CD14-positive monocyte (primary cell): Measurements from ENCODE around the gene OR4C3. TPM values are rescaled to one million over a fixed set of nuclear protein-coding genes. Genes with fewer than 3 reads are reported as not detected.
"Not testable (repeated sequence)": the region's sequence is repeated elsewhere in the genome, so short reads cannot be mapped to it uniquely, and the experiment has no call there.

Experiments
- DNase-seq, 3 donors: peaks; one replicate each; pipeline ENCODE4 v3.0.0-alpha.2; 2011 to 2022
- H2AFZ ChIP-seq: 2 replicates; pipeline ENCODE4 v1.6.0; 2012; ENCODE audit warnings: mild to moderate bottlenecking, low read depth, low read length, inconsistent platforms; ENCODE audit not compliant: insufficient read depth, poor library complexity, severe bottlenecking
- H3K27ac ChIP-seq, 2 donors: 1 replicate in 1 of 2; 2 replicates in 1 of 2; pipeline ENCODE4 v1.5.1; 2012 to 2013; ENCODE audit warnings: low read length in 2 of 2, control low read depth in 1 of 2, inconsistent platforms in 1 of 2, low read depth in 1 of 2, mild to moderate bottlenecking in 1 of 2
- H3K27me3 ChIP-seq, 2 donors: one replicate each; pipeline versions ENCODE4 v1.6.0 to v1.6.1; 2011 to 2013; ENCODE audit warnings: low read length in 2 of 2; ENCODE audit not compliant: control insufficient read depth in 2 of 2, insufficient read depth in 2 of 2
- H3K36me3 ChIP-seq, 2 donors: replicated peaks in 1 of 2; 1 replicate in 1 of 2; 2 replicates in 1 of 2; pipeline versions ENCODE4 v1.5.1 to v1.6.1; 2012 to 2013; ENCODE audit warnings: low read length in 2 of 2, control low read depth in 1 of 2, inconsistent platforms in 1 of 2, mild to moderate bottlenecking in 1 of 2; ENCODE audit not compliant: insufficient read depth in 2 of 2, control insufficient read depth in 1 of 2
- H3K4me1 ChIP-seq, 2 donors: 1 replicate in 1 of 2; 2 replicates in 1 of 2; pipeline versions ENCODE4 v1.5.1 to v1.6.1; 2012 to 2013; ENCODE audit warnings: low read length in 2 of 2, control low read depth in 1 of 2, inconsistent platforms in 1 of 2, mild to moderate bottlenecking in 1 of 2, moderate library complexity in 1 of 2; ENCODE audit not compliant: insufficient read depth in 2 of 2, control insufficient read depth in 1 of 2
- H3K4me2 ChIP-seq: replicated peaks from 2 replicates; pipeline ENCODE3; 2012; ENCODE audit warnings: low read length, moderate library complexity, mild to moderate bottlenecking; ENCODE audit not compliant: poor library complexity, severe bottlenecking; ENCODE audit errors: extremely low read depth
- H3K4me3 ChIP-seq, 3 experiments: fragments of 200-600 bp in 1 of 3; sonication (generic) in 1 of 3; replicated peaks in 1 of 3; 1 replicate in 2 of 3; 2 replicates in 1 of 3; pipeline ENCODE4 v1.5.1; 2011 to 2013; ENCODE audit warnings: low read length in 3 of 3, mild to moderate bottlenecking in 3 of 3, control low read depth in 2 of 3, low read depth in 2 of 3, inconsistent platforms in 1 of 3, moderate library complexity in 1 of 3
- H3K79me2 ChIP-seq: 2 replicates; pipeline ENCODE4 v1.6.0; 2012; ENCODE audit warnings: mild to moderate bottlenecking, control low read depth, inconsistent platforms, low read length, moderate library complexity; ENCODE audit not compliant: insufficient read depth
- H3K9ac ChIP-seq: 2 replicates; pipeline ENCODE4 v1.6.0; 2017; ENCODE audit warnings: low read length, mild to moderate bottlenecking; ENCODE audit not compliant: insufficient read depth, poor library complexity, severe bottlenecking
- H3K9me3 ChIP-seq, 2 donors: replicated peaks in 1 of 2; 1 replicate in 1 of 2; 2 replicates in 1 of 2; pipeline versions ENCODE4 v1.5.1 to v1.6.1; 2012 to 2013; ENCODE audit warnings: low read length in 2 of 2, control low read depth in 1 of 2; ENCODE audit not compliant: control insufficient read depth in 1 of 2, insufficient read depth in 1 of 2
- H4K20me1 ChIP-seq: 2 replicates; pipeline ENCODE4 v1.6.0; 2012; ENCODE audit warnings: mild to moderate bottlenecking, low read length, control low read depth, moderate library complexity; ENCODE audit not compliant: insufficient read depth
- H3K27ac Mint-ChIP-seq, 7 donors: one replicate each; pipeline ENCODE4 v1.8.0; 2020; ENCODE audit warnings: mild to moderate bottlenecking in 7 of 7, mixed read lengths in 7 of 7, moderate library complexity in 6 of 7, inconsistent platforms in 2 of 7
- H3K27me3 Mint-ChIP-seq, 3 donors: one replicate each; pipeline ENCODE4 v1.8.0; 2021 to 2022; ENCODE audit warnings: low read depth in 3 of 3, mild to moderate bottlenecking in 3 of 3, mixed read lengths in 3 of 3, moderate library complexity in 3 of 3, inconsistent platforms in 1 of 3
- H3K36me3 Mint-ChIP-seq, 2 donors: one replicate each; pipeline ENCODE4 v1.8.0; 2020; ENCODE audit warnings: mixed read lengths in 2 of 2, inconsistent platforms in 1 of 2, mild to moderate bottlenecking in 1 of 2
- H3K4me1 Mint-ChIP-seq: one replicate; pipeline ENCODE4 v1.8.0; 2020; ENCODE audit warnings: mild to moderate bottlenecking, mixed read lengths
- H3K4me3 Mint-ChIP-seq, 2 donors: one replicate each; pipeline ENCODE4 v1.8.0; 2020; ENCODE audit warnings: mild to moderate bottlenecking in 2 of 2, mixed read lengths in 2 of 2, moderate library complexity in 1 of 2
- H3K9me3 Mint-ChIP-seq, 7 donors: one replicate each; pipeline ENCODE4 v1.8.0; 2020 to 2022; ENCODE audit warnings: mixed read lengths in 7 of 7, mild to moderate bottlenecking in 6 of 7, moderate library complexity in 6 of 7, inconsistent platforms in 2 of 7
- CTCF ChIP-seq: fragments of 200-600 bp; IDR thresholded peaks from one replicate; pipeline ENCODE4 v1.8.0; 2022; ENCODE audit warnings: antibody characterized with exemption, mild to moderate bottlenecking
- WGBS: methylation state at CpG from one replicate; pipeline ENCODE4 v1.1.5; 2013; ENCODE audit warnings: missing lambda C conversion rate; ENCODE audit not compliant: insufficient coverage; 5-methylcytosine and 5-hydroxymethylcytosine counted together
- intact Hi-C, 2 donors: fragments of 100-400 bp; cut with micrococcal nuclease; formaldehyde crosslinking; loops; one replicate each; pipeline versions ENCODE4 v1.15.0 to v1.15.1; 2023
- polyA plus RNA-seq, 3 donors: library from polyadenylated mRNA; depleted of rRNA in 1 of 3; unstranded in 2 of 3; stranded (reverse) in 1 of 3; fragments of 300-500 nt in 2 of 3; fragments of >200 nt in 1 of 3; fragmentation: Illumina TruSeq in 2 of 3; gene quantifications; 1 replicate in 2 of 3; 2 replicates in 1 of 3; pipeline ENCODE4 v1.2.3, GENCODE V29; 2012 to 2021

The OR4C3 gene
- polyA plus RNA-seq, 3 donors: not detected

GRCh38 chr11:48307760-48308386 is 16.8 kb upstream of the OR4C3 start:
- no peaks in the 10 kb centered on the region for H3K79me2 ChIP-seq
- peaks cover 0 to 3% (median 2%) of the 10 kb centered on the region in 3 donors for H3K27me3 Mint-ChIP-seq
- no peak overlapping the region for H3K4me2 ChIP-seq
- peak; percentile 1 to 22 (median 7) for DNase-seq
- no peaks in the 10 kb centered on the region for H3K4me1 Mint-ChIP-seq
- WGBS: 0% methylated on average over 4 of the region's 5 CpGs
- no peaks in the 10 kb centered on the region for H3K9me3 Mint-ChIP-seq
- no peak overlapping the region for H3K27ac ChIP-seq
- H3K9me3 ChIP-seq: no peaks in the 10 kb centered on the region
- no peaks in the 10 kb centered on the region for H3K4me1 ChIP-seq
- no peak overlapping the region for H2AFZ ChIP-seq
- H3K4me3 Mint-ChIP-seq: no peak overlapping the region
- no peaks in the 10 kb centered on the region for H3K36me3 Mint-ChIP-seq
- intact Hi-C loops: no loop called here
- no peak overlapping the region for H3K27ac Mint-ChIP-seq
- H3K9ac ChIP-seq: no peak overlapping the region
- TF ChIP-seq CTCF: peak; percentile 89
- no peaks in the 10 kb centered on the region for H3K27me3 ChIP-seq
- no peak overlapping the region for H3K4me3 ChIP-seq
- no peaks in the 10 kb centered on the region for H3K36me3 ChIP-seq
- no peaks in the 10 kb centered on the region for H4K20me1 ChIP-seq

- H3K36me3 Mint-ChIP-seq, H3K4me1 ChIP-seq, H3K79me2 ChIP-seq, H3K4me1 Mint-ChIP-seq, H2AFZ ChIP-seq, H3K27me3 Mint-ChIP-seq, H3K36me3 ChIP-seq, H3K27ac ChIP-seq, H3K27me3 ChIP-seq, H3K9me3 ChIP-seq, H3K9ac ChIP-seq, H3K4me2 ChIP-seq, intact Hi-C loops, H3K4me3 ChIP-seq, H4K20me1 ChIP-seq, H3K4me3 Mint-ChIP-seq, H3K9me3 Mint-ChIP-seq, H3K27ac Mint-ChIP-seq, DNase-seq: not testable (repeated sequence)
- no CpG with 5 or more reads among the region's 2 CpGs for WGBS
Observed at GRCh38 chr11:48313590-48313989, 11.1 kb upstream of the OR4C3 start.

GRCh38 chr11:48319813-48320212 is 4.9 kb upstream of the OR4C3 start:
- H3K27me3 Mint-ChIP-seq, intact Hi-C loops, H3K36me3 ChIP-seq: not testable (repeated sequence)

More at GRCh38 chr11:48319813-48320212, 4.9 kb upstream of the OR4C3 start:
- not testable (repeated sequence) for H3K4me1 Mint-ChIP-seq, H3K36me3 Mint-ChIP-seq, H3K4me1 ChIP-seq, H3K79me2 ChIP-seq, H3K4me3 ChIP-seq, H3K27me3 ChIP-seq, H3K9me3 Mint-ChIP-seq, H3K27ac ChIP-seq, H3K27ac Mint-ChIP-seq, DNase-seq, H3K9me3 ChIP-seq, H2AFZ ChIP-seq, H3K9ac ChIP-seq, H3K4me2 ChIP-seq, H3K4me3 Mint-ChIP-seq, H4K20me1 ChIP-seq
- 100% methylated on average over 2 of the region's 2 CpGs for WGBS
